K562 (cell line): ENCODE measurements around the gene RPS6KA2. TPM values are rescaled to one million over a fixed set of nuclear protein-coding genes. Genes with fewer than 3 reads are reported as not detected.

ENCODE experiments used
- ATAC-seq: fragments of 200-7000 bp; cut with Tn5 transposase; 3 replicates; pipeline ENCODE4 v1.9.1; 2020; ENCODE audit warnings: moderate library complexity
- BruUV-seq: library from RNA; stranded (reverse); fragments of 400-500 nt; replicated peaks from 2 replicates; lab custom pipeline; 2021; lab: Mats Ljungman, UMichigan
- CTCF ChIA-PET: fragments of 300-600 bp; formaldehyde crosslinking; extraction: SDS; loops from one replicate; lab custom pipeline; 2021; ENCODE audit warnings: low intra/inter-chr PET ratio; lab: Yijun Ruan, JAX
- POLR2A ChIA-PET: fragments of 300-600, 350-650 bp; sonication (Branson Sonifier 250); formaldehyde crosslinking; extraction: SDS; loops from one replicate; lab custom pipeline; 2021; ENCODE audit warnings: antibody characterized with exemption, inconsistent platforms; lab: Yijun Ruan, JAX
- DNase-seq, 4 experiments: peaks; one replicate each; pipeline versions ENCODE4 v3.0.0 to v3.0.0-alpha.2; 2011 to 2018; ENCODE audit warnings: low spot score in 3 of 4, mixed read lengths in 3 of 4; ENCODE audit errors: extremely low read depth in 1 of 4
- FAIRE-seq: peaks from 2 replicates; lab custom pipeline; 2011; peaks lifted over from hg19 to GRCh38; lab: Jason Lieb, UNC
- H2AFZ ChIP-seq: 2 replicates; pipeline ENCODE4 v1.6.0; 2011; ENCODE audit warnings: low read depth, low read length, control low read depth, inconsistent platforms
- H3K27ac ChIP-seq: fragments of 200-600 bp; 3 replicates; pipeline ENCODE4 v1.8.0; 2011; ENCODE audit warnings: low read depth, mild to moderate bottlenecking, control low read depth, inconsistent platforms, low read length, moderate library complexity, mixed read lengths; ENCODE audit errors: extremely low read depth
- H3K27me3 ChIP-seq, 2 experiments: fragments of 300-600 bp in 1 of 2; 2 replicates in 1 of 2; 3 replicates in 1 of 2; pipeline versions ENCODE4 v1.6.0 to v1.8.0; 2011; ENCODE audit warnings: inconsistent platforms in 2 of 2, low read length in 2 of 2, mild to moderate bottlenecking in 1 of 2, mixed read lengths in 1 of 2, moderate library complexity in 1 of 2; ENCODE audit not compliant: control insufficient read depth in 2 of 2, insufficient read depth in 2 of 2
- H3K36me3 ChIP-seq: fragments of 300-600 bp; 3 replicates; pipeline ENCODE4 v1.8.0; 2011; ENCODE audit warnings: mild to moderate bottlenecking, low read length, inconsistent platforms; ENCODE audit not compliant: control insufficient read depth, insufficient read depth
- H3K4me1 ChIP-seq, 2 experiments: fragments of 200-600 bp in 1 of 2; replicated peaks in 1 of 2; 2 replicates in 1 of 2; 3 replicates in 1 of 2; pipeline versions ENCODE4 v1.5.1 to v1.8.0; 2011; ENCODE audit warnings: inconsistent platforms in 2 of 2, low read length in 2 of 2, mild to moderate bottlenecking in 1 of 2, mixed read lengths in 1 of 2, moderate library complexity in 1 of 2; ENCODE audit not compliant: control insufficient read depth in 2 of 2, insufficient read depth in 2 of 2
- H3K4me2 ChIP-seq: 2 replicates; pipeline ENCODE4 v1.6.1; 2011; ENCODE audit warnings: low read length, control low read depth, inconsistent platforms, mixed read lengths; ENCODE audit not compliant: insufficient read depth
- H3K4me3 ChIP-seq: fragments of 200-600 bp; sonication (generic), shearing (Covaris generic); 2 replicates; pipeline ENCODE4 v1.5.1; 2016; ENCODE audit warnings: control low read depth, inconsistent platforms
- H3K79me2 ChIP-seq: fragments of 200-600 bp; 3 replicates; pipeline ENCODE4 v1.8.0; 2011; ENCODE audit warnings: low read length, inconsistent platforms; ENCODE audit not compliant: control insufficient read depth, insufficient read depth
- H3K9ac ChIP-seq, 2 experiments: 2 replicates each; pipeline versions ENCODE4 v1.6.0 to v1.6.1; 2011; ENCODE audit warnings: low read depth in 2 of 2, low read length in 2 of 2, control low read depth in 1 of 2, inconsistent platforms in 1 of 2, mild to moderate bottlenecking in 1 of 2, mixed read lengths in 1 of 2; ENCODE audit not compliant: insufficient read depth in 1 of 2
- H3K9me1 ChIP-seq: one replicate; pipeline ENCODE4 v1.6.0; 2011; ENCODE audit warnings: inconsistent platforms, mild to moderate bottlenecking, low read length, moderate library complexity; ENCODE audit not compliant: control insufficient read depth, insufficient read depth
- H3K9me3 ChIP-seq: replicated peaks from 2 replicates; pipeline ENCODE4 v1.5.1; 2011; ENCODE audit warnings: low read depth, low read length, inconsistent platforms; ENCODE audit not compliant: control insufficient read depth, insufficient read depth
- H4K20me1 ChIP-seq: replicated peaks from 2 replicates; pipeline ENCODE4 v1.6.1; 2011; ENCODE audit warnings: low read length, inconsistent platforms, mixed read lengths; ENCODE audit not compliant: control insufficient read depth, insufficient read depth
- ELF1 ChIP-seq: fragments of 200-800 bp; sonication (Bioruptor generic); IDR thresholded peaks from 2 replicates; pipeline ENCODE4 v1.6.1; 2016; ENCODE audit warnings: missing genetic modification characterization, missing compliant biosample characterization
- HDAC3 ChIP-seq: fragments of 450-650 bp; IDR thresholded peaks from 2 replicates; pipeline ENCODE4 v1.6.1; 2018; ENCODE audit warnings: borderline replicate concordance, mild to moderate bottlenecking, moderate library complexity; ENCODE audit not compliant: partially characterized antibody
- PHTF2 ChIP-seq: fragments of 250-450 bp; sonication (Bioruptor Pico); IDR thresholded peaks from 2 replicates; pipeline ENCODE4 v1.5.0; 2021; ENCODE audit warnings: mild to moderate bottlenecking
- SETDB1 ChIP-seq: IDR thresholded peaks from one replicate; pipeline ENCODE4 v1.6.1; 2012; ENCODE audit warnings: low read length, control low read depth, inconsistent platforms
- ZNF436 ChIP-seq: fragments of 250-450, 450-650 bp; sonication (Bioruptor Pico); formaldehyde crosslinking; IDR thresholded peaks from 2 replicates; pipeline ENCODE4 v1.7.0; 2020; ENCODE audit warnings: mild to moderate bottlenecking
- ZNF699 ChIP-seq: fragments of 250-450 bp; sonication (Bioruptor Pico); IDR thresholded peaks from 2 replicates; pipeline ENCODE4 v1.8.0; 2021; ENCODE audit warnings: mild to moderate bottlenecking, moderate library complexity; ENCODE audit not compliant: insufficient replicate concordance
- WGBS: fragments of 100-300 bp; shearing (Covaris generic); methylation state at CpG from one replicate; pipeline ENCODE4 v1.1.6; 2016; ENCODE audit warnings: low coverage, mixed read lengths; ENCODE audit not compliant: insufficient coverage; ENCODE audit errors: missing lambda C conversion rate; 5-methylcytosine and 5-hydroxymethylcytosine counted together
- in situ Hi-C: fragments of 300-500 bp; cut with MboI; formaldehyde crosslinking; loops from 4 replicates; pipeline ENCODE4 v1.15.0; 2018; ENCODE audit warnings: inconsistent platforms, mixed read lengths
- intact Hi-C: fragments of 100-400 bp; cut with micrococcal nuclease; formaldehyde crosslinking; loops from 2 replicates; pipeline ENCODE4 v1.14.2; 2022
- polyA plus RNA-seq, 8 experiments: library from polyadenylated mRNA; depleted of rRNA in 4 of 8; stranded (reverse) in 5 of 8; unstranded in 3 of 8; fragments of >200 nt; fragmentation: Nextera tagmentation in 2 of 8; fragmentation: Illumina TruSeq in 1 of 8; extraction: Ambion mirVana in 2 of 8; extraction: Trizol in 1 of 8; gene quantifications; 2 replicates each; pipeline versions ENCODE4 v1.2.1 to v1.2.3, GENCODE V29; 2011 to 2014; ENCODE audit warnings: inconsistent platforms in 1 of 8, missing spikeins in 1 of 8
- total RNA-seq, 7 experiments: library from RNA; depleted of rRNA in 6 of 7; stranded (reverse); fragments of >200 nt in 6 of 7; fragmentation: Illumina TruSeq in 2 of 7; extraction: Trizol in 2 of 7; gene quantifications; 2 replicates each; pipeline versions ENCODE4 v1.2.1 to v1.2.3, GENCODE V29; 2011 to 2021; ENCODE audit warnings: low replicate concordance in 1 of 7
- TF ChIP-seq, protein P1 (sequence below): sonication (generic); formaldehyde crosslinking; IDR thresholded peaks from 2 replicates; pipeline ENCODE4 v1.8.0; 2022; ENCODE audit warnings: mild to moderate bottlenecking, missing genetic modification reagents, borderline replicate concordance
- TF ChIP-seq, protein P2 (sequence below): fragments of 250-450 bp; sonication (Bioruptor Pico); IDR thresholded peaks from 2 replicates; pipeline ENCODE4 v1.8.0; 2022; ENCODE audit warnings: moderate library complexity, mild to moderate bottlenecking, inconsistent platforms
- TF ChIP-seq, protein P3 (sequence below): fragments of 250-450 bp; sonication (Bioruptor Pico); IDR thresholded peaks from 2 replicates; pipeline ENCODE4 v1.8.0; 2021; ENCODE audit warnings: borderline replicate concordance, mild to moderate bottlenecking, moderate library complexity; ENCODE audit not compliant: poor library complexity, severe bottlenecking
- TF ChIP-seq, protein P4 (sequence below): IDR thresholded peaks from 2 replicates; pipeline ENCODE4 v1.6.1; 2011; ENCODE audit warnings: borderline replicate concordance, low read depth, mild to moderate bottlenecking, moderate library complexity, low read length; ENCODE audit not compliant: insufficient read depth, poor library complexity, severe bottlenecking
- TF ChIP-seq, protein P5 (sequence below), 2 experiments: fragments of 450-650 bp in 1 of 2; sonication (generic) in 1 of 2; formaldehyde crosslinking; conservative IDR thresholded peaks; 2 replicates each; pipeline versions ENCODE4 v1.4.0 to v1.8.1; 2020 to 2022; ENCODE audit warnings: mild to moderate bottlenecking in 1 of 2, missing genetic modification reagents in 1 of 2

The RPS6KA2 gene
- total and polyA plus RNA-seq, 9 of the 15 experiments (the other 6 are each of a cell fraction or from before 2014, with no cell fraction given), result 0.29 to 1.00 (median 0.53) TPM

DNA sequence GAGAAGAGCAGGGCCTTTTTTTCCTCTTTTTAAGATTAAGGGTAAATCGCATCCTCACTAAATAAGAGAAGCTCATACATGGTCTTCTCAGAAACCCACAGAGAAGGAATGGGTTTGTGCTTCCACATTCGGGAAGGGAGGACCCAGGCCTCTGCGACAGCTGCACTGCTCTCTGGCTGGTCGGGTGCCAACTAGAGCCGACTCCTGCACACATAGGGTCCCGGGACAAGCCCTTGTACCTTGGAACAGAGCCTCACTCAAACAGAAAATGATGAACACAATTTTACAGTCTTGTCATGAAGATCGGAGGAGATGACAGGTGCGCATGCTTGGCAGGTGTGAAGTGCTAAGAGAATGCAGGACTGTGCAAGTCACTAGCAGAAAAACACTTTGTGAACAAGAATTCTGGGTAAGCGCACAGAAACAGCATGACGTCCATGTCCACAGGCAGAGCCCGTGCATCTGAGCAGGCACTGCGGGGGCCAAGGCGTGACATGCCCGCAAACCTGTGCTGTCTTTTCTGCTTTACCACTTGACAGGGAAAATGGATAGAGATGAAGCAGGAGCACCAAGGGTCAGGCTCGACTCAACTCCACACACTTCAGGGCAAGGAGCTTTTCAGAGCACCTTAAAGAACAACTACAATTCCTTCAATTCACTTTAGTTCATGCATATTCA is 143.3 kb downstream of the RPS6KA2 start:
- no peak for DNase-seq
- Histone ChIP-seq H3K27ac (no peak overlapping the region), H3K27me3 (peaks cover 24 to 62% of the 10 kb centered on the region in 2 experiments; a peak in 4 of 5 replicates), H3K4me3 (no peak overlapping the region), H3K9me1 (no peaks in the 10 kb centered on the region), H3K9ac (no peak overlapping the region), H3K4me2 (no peak overlapping the region), H3K9me3 (no peaks in the 10 kb centered on the region), H3K36me3 (no peaks in the 10 kb centered on the region), H2AFZ (no peak overlapping the region), H4K20me1 (no peaks in the 10 kb centered on the region; the same call in 1 of the 2 replicates), H3K79me2 (no peaks in the 10 kb centered on the region), H3K4me1 (no peaks in the 10 kb centered on the region; a peak in 1 of 5 replicates)
- in situ Hi-C loops, result no loop called here
- WGBS, result under 1% methylated on average over 15 of the region's 15 CpGs
- ChIA-PET CTCF (no interaction called here), POLR2A (interaction anchor here (0.6 kb wide), 1 partner anchor 79 kb away, joined by 3 read pairs; no protein-coding TSS in a partner anchor)
- no peak for ATAC-seq
- BruUV-seq, result no TSS peak
- intact Hi-C loops, result no loop called here
- no peak for FAIRE-seq
- TF ChIP-seq HDAC3, result no peak
- no peak for TF ChIP-seq ELF1
- TF ChIP-seq, protein P1, sequence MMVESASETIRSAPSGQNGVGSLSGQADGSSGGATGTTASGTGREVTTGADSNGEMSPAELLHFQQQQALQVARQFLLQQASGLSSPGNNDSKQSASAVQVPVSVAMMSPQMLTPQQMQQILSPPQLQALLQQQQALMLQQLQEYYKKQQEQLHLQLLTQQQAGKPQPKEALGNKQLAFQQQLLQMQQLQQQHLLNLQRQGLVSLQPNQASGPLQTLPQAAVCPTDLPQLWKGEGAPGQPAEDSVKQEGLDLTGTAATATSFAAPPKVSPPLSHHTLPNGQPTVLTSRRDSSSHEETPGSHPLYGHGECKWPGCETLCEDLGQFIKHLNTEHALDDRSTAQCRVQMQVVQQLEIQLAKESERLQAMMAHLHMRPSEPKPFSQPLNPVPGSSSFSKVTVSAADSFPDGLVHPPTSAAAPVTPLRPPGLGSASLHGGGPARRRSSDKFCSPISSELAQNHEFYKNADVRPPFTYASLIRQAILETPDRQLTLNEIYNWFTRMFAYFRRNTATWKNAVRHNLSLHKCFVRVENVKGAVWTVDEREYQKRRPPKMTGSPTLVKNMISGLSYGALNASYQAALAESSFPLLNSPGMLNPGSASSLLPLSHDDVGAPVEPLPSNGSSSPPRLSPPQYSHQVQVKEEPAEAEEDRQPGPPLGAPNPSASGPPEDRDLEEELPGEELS (CRISPR knock-in tag), result no peak
- TF ChIP-seq PHTF2 (CRISPR knock-in tag), result no peak
- TF ChIP-seq, protein P2, sequence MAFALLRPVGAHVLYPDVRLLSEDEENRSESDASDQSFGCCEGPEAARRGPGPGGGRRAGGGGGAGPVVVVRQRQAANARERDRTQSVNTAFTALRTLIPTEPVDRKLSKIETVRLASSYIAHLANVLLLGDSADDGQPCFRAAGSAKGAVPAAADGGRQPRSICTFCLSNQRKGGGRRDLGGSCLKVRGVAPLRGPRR (CRISPR knock-in tag), result no peak
- TF ChIP-seq, protein P3, sequence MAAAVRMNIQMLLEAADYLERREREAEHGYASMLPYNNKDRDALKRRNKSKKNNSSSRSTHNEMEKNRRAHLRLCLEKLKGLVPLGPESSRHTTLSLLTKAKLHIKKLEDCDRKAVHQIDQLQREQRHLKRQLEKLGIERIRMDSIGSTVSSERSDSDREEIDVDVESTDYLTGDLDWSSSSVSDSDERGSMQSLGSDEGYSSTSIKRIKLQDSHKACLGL, result no peak
- no peak for TF ChIP-seq ZNF699 (CRISPR knock-in tag)
- no peak for TF ChIP-seq SETDB1
- TF ChIP-seq, protein P4, sequence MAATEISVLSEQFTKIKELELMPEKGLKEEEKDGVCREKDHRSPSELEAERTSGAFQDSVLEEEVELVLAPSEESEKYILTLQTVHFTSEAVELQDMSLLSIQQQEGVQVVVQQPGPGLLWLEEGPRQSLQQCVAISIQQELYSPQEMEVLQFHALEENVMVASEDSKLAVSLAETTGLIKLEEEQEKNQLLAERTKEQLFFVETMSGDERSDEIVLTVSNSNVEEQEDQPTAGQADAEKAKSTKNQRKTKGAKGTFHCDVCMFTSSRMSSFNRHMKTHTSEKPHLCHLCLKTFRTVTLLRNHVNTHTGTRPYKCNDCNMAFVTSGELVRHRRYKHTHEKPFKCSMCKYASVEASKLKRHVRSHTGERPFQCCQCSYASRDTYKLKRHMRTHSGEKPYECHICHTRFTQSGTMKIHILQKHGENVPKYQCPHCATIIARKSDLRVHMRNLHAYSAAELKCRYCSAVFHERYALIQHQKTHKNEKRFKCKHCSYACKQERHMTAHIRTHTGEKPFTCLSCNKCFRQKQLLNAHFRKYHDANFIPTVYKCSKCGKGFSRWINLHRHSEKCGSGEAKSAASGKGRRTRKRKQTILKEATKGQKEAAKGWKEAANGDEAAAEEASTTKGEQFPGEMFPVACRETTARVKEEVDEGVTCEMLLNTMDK, result no peak
- no peak for TF ChIP-seq ZNF436
- TF ChIP-seq, protein P5, sequence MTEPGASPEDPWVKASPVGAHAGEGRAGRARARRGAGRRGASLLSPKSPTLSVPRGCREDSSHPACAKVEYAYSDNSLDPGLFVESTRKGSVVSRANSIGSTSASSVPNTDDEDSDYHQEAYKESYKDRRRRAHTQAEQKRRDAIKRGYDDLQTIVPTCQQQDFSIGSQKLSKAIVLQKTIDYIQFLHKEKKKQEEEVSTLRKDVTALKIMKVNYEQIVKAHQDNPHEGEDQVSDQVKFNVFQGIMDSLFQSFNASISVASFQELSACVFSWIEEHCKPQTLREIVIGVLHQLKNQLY (CRISPR knock-in tag; conservative IDR thresholded peaks at IDR 0.05), result no peak
